ENCODE data around the gene SYMPK.

DNA sequence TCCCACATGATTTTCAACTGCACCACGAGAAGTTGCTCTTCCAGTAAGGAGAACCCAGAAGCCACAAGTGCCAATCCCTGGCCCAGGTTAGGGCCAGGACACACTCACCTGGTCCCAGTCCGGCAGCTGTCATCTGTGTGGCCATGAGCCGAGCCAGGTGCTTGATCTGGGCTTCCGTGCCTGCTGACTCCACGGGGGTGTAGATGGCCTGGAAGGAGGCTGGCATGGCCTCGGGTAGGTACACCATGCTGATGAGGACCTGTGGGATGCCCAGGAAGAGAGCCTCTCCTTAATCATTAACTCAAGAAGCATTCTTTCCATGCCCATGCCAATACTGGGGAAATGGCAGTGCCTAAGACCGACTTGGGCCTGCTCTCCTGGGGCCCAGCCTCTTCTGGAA is 28.0 kb downstream of the SYMPK start:
- TF ChIP-seq, protein P1, sequence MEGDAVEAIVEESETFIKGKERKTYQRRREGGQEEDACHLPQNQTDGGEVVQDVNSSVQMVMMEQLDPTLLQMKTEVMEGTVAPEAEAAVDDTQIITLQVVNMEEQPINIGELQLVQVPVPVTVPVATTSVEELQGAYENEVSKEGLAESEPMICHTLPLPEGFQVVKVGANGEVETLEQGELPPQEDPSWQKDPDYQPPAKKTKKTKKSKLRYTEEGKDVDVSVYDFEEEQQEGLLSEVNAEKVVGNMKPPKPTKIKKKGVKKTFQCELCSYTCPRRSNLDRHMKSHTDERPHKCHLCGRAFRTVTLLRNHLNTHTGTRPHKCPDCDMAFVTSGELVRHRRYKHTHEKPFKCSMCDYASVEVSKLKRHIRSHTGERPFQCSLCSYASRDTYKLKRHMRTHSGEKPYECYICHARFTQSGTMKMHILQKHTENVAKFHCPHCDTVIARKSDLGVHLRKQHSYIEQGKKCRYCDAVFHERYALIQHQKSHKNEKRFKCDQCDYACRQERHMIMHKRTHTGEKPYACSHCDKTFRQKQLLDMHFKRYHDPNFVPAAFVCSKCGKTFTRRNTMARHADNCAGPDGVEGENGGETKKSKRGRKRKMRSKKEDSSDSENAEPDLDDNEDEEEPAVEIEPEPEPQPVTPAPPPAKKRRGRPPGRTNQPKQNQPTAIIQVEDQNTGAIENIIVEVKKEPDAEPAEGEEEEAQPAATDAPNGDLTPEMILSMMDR (conservative IDR thresholded peaks at IDR 0.05; ENCODE audit: low read depth, low read length) = no peak
- no peak for TF ChIP-seq EZH2 (IDR thresholded peaks at IDR 0.05; ENCODE audit: borderline replicate concordance, low read depth, low read length, poor library complexity, severe bottlenecking)

All from A673 (cell line).